Measurements from ENCODE around the gene TMUB2.

- TF ChIP-seq POLR2AphosphoS5 (IDR thresholded peaks at IDR 0.05) (no peak), CTCF (IDR thresholded peaks at IDR 0.05) (no peak)
Measured at GRCh38 chr17:44205962-44206824, 19.4 kb downstream of the TMUB2 start.
